ENCODE results near the gene MXRA7. TPM values are rescaled to one million over a fixed set of nuclear protein-coding genes. Genes with fewer than 3 reads are reported as not detected.

MXRA7 gene
- total and polyA plus RNA-seq, 2 of the 4 experiments (the other 2 are of a cell fraction): 168 to 231 TPM

DNA sequence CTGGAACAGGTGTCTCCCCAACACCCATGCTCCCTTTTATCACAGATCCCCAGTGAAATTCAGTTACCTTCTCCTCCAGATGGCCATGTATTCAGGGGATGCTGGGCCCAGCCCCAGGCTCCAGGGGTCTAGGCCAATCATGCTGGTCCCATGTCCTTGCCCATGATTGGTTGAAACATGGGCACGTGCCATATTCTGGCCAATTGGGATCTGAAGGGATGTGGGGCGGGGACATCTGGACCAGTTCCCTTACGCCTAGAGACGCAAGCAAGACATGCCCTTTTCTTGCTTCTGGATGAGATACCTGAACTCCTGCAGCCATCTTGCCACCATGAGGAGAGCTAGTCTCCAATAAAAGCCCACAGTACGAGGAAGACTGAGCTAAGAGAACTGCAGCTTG lies 36.2 kb downstream of the MXRA7 start:
- Histone ChIP-seq H2BK120ac (ENCODE audit: low read depth, low read length) (no peak overlapping the region), H3K14ac (replicated peaks; ENCODE audit: low read depth, low read length) (no peak overlapping the region), H4K20me1 (ENCODE audit: insufficient read depth, low read length) (no peaks in the 10 kb centered on the region), H4K5ac (ENCODE audit: low read depth, low read length) (no peak overlapping the region), H3K9me3 (ENCODE audit: control insufficient read depth, insufficient read depth, low read length) (no peaks in the 10 kb centered on the region), H3K36me3 (ENCODE audit: control insufficient read depth, insufficient read depth, low read length) (peaks cover 32% of the 10 kb centered on the region), H3K4ac (ENCODE audit: low read depth, low read length) (no peak overlapping the region), H4K91ac (ENCODE audit: insufficient read depth, low read depth, low read length) (no peak overlapping the region), H3K56ac (ENCODE audit: extremely low read depth, insufficient read depth, low read length) (no peak overlapping the region), H2AFZ (replicated peaks; ENCODE audit: low read length, poor library complexity) (no peak overlapping the region), H3K18ac (ENCODE audit: low read depth, low read length) (no peak overlapping the region), H3K9ac (ENCODE audit: low read depth, low read length) (no peak overlapping the region), H3K4me3 (ENCODE audit: insufficient read depth, low read depth, low read length) (no peak overlapping the region), H3K23ac (ENCODE audit: low read depth, low read length) (no peak overlapping the region), H2BK20ac (ENCODE audit: low read depth, low read length) (no peak overlapping the region), H3K27ac (ENCODE audit: insufficient read depth, low read length) (no peak overlapping the region), H4K8ac (ENCODE audit: low read depth in 2 of 2, low read length in 2 of 2) (no peak overlapping the region), H2BK5ac (ENCODE audit: low read depth, low read length, poor library complexity, severe bottlenecking) (no peak overlapping the region), H3K9me1 (ENCODE audit: insufficient read depth, low read length) (peaks cover 11% of the 10 kb centered on the region), H2AK5ac (ENCODE audit: low read depth, low read length) (no peak overlapping the region), H3K79me1 (ENCODE audit: low read depth in 1 of 2, low read length in 2 of 2) (peaks cover 0 to 37% of the 10 kb centered on the region in 2 experiments; a peak in 2 of 4 replicates), H3K27me3 (ENCODE audit: control insufficient read depth, insufficient read depth, low read length) (no peaks in the 10 kb centered on the region), H3K4me2 (ENCODE audit: low read depth, low read length) (no peak overlapping the region), H3K4me1 (ENCODE audit: control insufficient read depth, insufficient read depth, low read length) (peaks cover 8% of the 10 kb centered on the region), H2AK9ac (replicated peaks; ENCODE audit: low read depth, low read length, poor library complexity) (no peak overlapping the region), H2BK15ac (ENCODE audit: low read depth, low read length) (no peak overlapping the region)
- dilution Hi-C loops (cut with HindIII; ENCODE audit: low sequenced_read_pairs, unreplicated experiment): no loop called here
- in situ Hi-C loops (cut with MboI; ENCODE audit: low sequenced_read_pairs): no loop called here
- intact Hi-C loops (cut with micrococcal nuclease): loop anchor here (5.0 kb wide), 1 partner anchor 117 kb away; no protein-coding TSS in a partner anchor
- ChIA-PET CTCF (no interaction called here), POLR2A (ENCODE audit: unreplicated experiment) (no interaction called here)
- WGBS, 2 experiments (ENCODE audit: extremely low coverage in 2 of 2, insufficient read length in 1 of 2): 100% methylated on average over 4 of the region's 5 CpGs; no CpG with 5 or more reads in 1 of the 2 experiments
- TF ChIP-seq RFX5 (IDR thresholded peaks at IDR 0.05; ENCODE audit: low read depth, low read length) (no peak), MAZ (IDR thresholded peaks at IDR 0.05; ENCODE audit: borderline replicate concordance, low read depth, low read length) (no peak), MXI1 (IDR thresholded peaks at IDR 0.05; ENCODE audit: borderline replicate concordance, low read depth, low read length) (no peak), FOS (IDR thresholded peaks at IDR 0.05; ENCODE audit: low read depth, low read length) (no peak)
- TF ChIP-seq, protein P1, sequence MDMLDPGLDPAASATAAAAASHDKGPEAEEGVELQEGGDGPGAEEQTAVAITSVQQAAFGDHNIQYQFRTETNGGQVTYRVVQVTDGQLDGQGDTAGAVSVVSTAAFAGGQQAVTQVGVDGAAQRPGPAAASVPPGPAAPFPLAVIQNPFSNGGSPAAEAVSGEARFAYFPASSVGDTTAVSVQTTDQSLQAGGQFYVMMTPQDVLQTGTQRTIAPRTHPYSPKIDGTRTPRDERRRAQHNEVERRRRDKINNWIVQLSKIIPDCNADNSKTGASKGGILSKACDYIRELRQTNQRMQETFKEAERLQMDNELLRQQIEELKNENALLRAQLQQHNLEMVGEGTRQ (IDR thresholded peaks at IDR 0.05; ENCODE audit: low read depth, low read length): peak; percentile 71; the same call in 1 of the 2 replicates
- TF ChIP-seq, protein P2, sequence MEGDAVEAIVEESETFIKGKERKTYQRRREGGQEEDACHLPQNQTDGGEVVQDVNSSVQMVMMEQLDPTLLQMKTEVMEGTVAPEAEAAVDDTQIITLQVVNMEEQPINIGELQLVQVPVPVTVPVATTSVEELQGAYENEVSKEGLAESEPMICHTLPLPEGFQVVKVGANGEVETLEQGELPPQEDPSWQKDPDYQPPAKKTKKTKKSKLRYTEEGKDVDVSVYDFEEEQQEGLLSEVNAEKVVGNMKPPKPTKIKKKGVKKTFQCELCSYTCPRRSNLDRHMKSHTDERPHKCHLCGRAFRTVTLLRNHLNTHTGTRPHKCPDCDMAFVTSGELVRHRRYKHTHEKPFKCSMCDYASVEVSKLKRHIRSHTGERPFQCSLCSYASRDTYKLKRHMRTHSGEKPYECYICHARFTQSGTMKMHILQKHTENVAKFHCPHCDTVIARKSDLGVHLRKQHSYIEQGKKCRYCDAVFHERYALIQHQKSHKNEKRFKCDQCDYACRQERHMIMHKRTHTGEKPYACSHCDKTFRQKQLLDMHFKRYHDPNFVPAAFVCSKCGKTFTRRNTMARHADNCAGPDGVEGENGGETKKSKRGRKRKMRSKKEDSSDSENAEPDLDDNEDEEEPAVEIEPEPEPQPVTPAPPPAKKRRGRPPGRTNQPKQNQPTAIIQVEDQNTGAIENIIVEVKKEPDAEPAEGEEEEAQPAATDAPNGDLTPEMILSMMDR (conservative IDR thresholded peaks at IDR 0.05; ENCODE audit: low read depth, low read length): no peak
- DNase-seq: no peak
- BruUV-seq (replicated peaks): no TSS peak
- no peak for ATAC-seq (ENCODE audit: low read depth)

All from IMR-90 (cell line).